HG02981 (cell line): ENCODE measurements around the gene HTR4.
A peak's percentile ranks its signal among the peaks of the same experiment; 100 is the strongest.
"Not testable (repeated sequence)": the region's sequence is repeated elsewhere in the genome, so short reads cannot be mapped to it uniquely, and the experiment has no call there.

Experiments used
- ATAC-seq: cut with Tn5 transposase; IDR thresholded peaks from one replicate; pipeline ENCODE4 v1.9.1; 2021; ENCODE audit warnings: mild to moderate bottlenecking, moderate library complexity; ENCODE audit not compliant: unreplicated experiment

The HTR4 gene

DNA sequence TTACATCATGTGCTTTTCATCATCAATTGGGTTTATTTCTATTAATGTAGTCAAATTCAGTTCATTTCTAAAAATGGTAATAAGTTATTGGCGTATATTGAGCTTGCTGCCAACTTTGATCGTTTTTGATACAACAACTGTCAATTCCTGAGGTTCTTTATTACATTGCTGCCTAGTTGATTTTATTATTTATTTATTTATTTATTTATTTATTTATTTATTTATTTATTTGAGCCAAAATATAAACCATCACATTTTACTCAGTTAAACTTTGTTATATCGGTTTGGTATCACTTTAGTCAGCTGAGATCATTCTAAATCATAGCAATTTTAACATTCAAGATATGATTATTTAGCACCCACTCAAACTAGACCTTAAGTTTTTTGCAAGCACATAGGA, 170.6 kb downstream of the HTR4 start:
- ATAC-seq = no peak

DNA sequence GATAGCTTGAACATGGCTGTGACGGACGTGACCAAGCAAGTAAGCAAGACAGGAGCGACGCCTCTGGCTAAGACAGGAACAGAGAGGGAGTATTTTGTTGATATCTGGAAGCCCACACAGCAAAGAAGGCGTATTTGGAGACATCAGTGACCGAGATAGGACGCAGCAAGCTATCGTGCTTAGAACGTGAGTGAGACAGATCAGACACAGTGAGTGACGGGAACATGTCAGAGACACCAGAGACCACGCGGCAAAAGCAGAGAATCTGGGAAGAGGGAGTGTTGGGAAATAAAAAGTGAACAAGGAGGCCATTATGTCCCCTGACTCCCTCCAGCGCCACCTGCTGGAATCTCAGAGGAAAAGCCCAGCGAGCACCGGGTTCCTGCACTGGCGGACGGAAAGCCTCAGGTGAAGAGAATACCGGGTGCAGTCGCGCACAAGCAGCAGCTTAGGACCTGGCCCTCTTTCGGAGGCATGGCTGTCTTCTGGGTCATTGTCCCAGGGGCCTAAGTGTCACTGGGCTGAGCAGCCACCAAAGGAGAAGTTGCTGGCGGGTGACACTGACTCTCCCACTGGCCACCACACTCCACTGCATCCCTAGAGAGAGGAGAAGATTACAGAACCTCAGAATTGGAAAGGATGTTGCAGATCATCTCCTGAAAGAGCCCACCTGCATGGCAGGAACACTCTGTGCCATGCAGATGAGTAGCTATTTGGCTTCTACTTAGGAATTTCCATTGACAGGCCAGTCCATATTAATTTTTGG, 171.4 kb downstream of the HTR4 start:
- ATAC-seq = peak; percentile 84

DNA sequence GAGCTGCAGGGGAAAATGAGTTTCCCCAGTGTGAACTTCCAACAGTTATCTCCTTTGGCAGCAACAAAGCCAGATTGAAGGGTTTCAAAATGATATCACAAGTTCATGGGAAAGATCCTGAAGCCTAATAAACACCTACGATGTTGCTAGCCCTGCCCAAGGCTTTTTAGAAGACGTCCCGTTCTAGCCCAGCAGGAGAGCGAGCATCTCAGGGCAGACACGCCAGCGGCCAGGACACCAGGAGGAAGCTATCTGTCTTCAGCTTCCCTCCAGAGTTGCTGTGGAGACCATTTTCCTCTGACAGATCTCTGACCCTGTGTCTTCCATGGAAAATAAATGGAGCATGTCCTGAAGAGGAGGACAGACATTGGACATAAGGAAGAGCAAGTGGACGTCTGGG, 172.1 kb downstream of the HTR4 start:
- ATAC-seq = no peak

DNA sequence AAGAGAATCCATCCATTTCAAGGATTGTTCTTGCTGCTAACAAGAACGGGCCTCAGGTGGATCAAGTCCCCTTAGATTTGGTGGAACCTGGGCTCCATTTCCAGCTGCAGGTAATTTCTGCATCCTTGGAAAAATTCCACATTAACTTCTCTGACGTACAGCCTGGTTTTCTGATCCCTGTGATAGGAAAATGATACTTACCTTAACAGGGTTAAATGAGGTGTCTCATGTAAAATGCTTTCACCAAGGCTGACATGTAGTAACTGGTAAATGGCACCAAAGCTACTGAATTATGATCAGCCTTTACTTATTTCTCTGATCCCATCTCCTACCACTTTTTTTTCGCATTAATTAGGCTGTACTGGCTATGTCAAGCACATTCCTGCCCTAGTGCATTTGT, 176.9 kb downstream of the HTR4 start:
- ATAC-seq = no peak

DNA sequence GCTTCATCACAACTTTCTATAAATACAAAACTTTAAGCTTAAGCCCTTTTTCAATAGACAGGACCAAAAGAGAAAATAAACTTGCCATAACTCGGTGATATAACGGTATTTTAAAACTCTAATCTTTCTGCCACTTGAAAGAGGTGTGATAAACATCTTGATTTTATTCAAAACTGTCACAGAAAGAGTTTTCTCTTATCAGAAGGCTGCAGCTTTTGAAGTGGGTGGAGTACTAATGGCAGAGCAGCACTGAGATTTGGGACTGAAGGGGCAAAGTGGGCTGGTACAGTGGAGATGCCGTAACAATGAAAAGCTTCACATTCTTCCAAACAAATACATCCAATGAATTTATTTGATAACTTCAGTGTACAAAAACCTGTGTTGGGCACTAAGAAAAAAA, 178.0 kb downstream of the HTR4 start:
- ATAC-seq = no peak

DNA sequence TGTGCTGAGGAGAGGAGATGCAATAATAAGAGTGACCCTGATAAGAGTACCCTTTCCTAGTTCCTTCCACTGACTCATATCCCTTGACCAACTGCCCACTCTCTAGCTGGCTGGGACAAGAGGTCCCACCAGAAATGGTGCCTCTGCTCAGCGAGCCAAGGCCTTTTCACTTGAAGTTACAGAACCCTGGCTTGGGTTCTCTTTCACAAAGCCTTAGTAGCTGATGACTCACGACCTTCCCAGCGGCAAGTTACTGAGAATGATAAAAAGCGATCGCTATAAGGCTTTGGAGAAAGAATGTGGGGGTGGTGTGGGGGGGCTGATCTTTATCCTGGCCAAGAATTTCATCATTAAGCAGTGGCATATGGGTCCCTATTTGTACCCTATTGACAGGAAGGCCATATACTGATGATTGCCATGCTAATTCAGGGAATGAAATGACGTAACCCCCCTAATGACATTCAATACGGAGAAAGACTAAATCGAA, 180.3 kb downstream of the HTR4 start:
- ATAC-seq = no peak

DNA sequence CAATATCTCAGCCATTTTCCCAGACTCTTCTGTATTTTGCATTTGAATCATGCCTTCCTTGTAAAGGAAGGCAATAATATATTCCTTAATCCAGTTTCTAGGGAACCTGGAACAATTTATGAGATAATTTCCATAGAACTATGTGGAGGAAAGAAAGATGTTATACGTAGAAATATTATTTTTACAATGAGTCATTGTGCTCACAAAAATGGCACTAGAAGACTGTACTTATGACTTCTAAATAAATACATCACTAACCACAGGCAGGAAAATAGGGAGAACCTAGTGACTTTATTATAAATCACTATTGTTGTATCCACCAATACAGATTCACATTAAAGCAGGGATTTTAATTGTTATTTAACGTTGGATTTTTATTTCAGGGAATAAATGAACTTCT, 182.9 kb downstream of the HTR4 start:
- ATAC-seq = no peak

DNA sequence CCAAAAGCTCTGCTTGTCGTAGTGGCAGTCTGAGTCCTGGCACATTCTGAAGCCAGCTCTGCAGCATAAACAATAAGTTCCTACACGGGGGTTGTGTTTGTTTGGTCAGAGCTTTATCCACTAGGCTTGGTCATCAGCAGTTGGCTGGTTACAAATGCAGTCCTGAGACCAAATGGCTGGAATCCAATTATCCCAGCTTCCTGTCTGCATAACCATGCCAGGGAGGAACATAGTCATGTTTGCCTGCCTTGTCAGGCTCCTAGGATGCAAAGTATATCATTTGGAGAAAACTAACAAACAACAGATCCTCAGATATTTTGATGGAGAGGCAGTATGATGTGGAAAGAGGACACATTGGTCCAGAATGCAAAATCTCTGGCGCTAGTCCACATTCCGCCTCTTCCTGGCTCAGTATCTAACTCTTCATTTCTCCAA, 184.8 kb downstream of the HTR4 start:
- ATAC-seq = no peak

DNA sequence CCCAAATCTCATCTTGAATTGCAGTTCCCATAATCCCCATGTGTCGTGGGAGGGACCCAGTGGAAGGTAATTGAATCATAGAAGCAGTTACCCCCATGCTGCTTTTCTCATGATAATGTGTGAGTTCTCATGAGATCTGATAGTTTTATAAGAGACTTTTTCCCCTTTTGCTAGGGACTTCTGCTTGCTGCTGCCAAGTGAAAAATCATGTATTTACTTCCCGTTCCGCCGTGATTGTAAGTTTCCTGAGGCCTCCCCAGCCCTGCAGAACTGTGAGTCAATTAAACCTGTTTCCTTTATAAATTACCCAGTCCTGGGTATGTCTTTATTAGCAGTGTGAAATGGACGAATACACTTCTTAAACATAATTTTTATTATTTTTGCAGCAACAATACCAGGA, 185.6 kb downstream of the HTR4 start:
- ATAC-seq = not testable (repeated sequence)

DNA sequence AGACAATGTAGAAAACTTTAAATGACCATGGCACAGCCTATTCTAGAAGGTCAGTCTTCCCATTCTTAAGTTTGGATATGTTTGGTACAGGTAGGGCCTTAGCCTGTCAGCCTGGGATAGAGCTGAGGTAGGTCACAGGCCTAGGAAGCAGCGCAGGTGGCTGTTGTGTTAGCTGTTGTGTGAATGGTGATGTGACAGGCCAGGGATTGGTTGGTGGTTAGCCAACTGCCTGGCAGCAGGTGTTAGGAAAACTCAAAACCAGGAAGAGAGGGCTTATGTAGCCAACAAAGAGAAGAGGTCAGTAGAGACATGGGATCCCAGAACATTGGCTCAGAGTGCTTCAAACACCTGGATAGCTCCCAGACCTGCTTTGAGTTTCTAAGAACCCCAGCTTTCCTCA, 186.4 kb downstream of the HTR4 start:
- no peak for ATAC-seq

DNA sequence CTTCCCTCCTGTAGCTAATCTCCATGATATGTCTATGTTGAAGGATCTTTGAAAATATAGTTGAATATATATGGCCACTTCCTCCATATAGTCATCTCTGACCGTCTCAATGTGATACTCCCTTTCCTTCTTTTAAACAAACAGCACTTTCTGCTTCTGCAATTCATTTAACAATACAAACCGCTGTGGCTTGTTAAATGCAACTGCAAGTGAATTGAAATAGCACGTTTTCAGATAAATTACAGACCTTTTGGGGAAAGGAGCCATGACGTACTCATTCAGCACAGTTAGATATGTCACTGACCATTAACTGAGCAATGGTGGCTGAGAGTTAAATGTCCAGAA, 188.1 kb downstream of the HTR4 start:
- no peak for ATAC-seq

DNA sequence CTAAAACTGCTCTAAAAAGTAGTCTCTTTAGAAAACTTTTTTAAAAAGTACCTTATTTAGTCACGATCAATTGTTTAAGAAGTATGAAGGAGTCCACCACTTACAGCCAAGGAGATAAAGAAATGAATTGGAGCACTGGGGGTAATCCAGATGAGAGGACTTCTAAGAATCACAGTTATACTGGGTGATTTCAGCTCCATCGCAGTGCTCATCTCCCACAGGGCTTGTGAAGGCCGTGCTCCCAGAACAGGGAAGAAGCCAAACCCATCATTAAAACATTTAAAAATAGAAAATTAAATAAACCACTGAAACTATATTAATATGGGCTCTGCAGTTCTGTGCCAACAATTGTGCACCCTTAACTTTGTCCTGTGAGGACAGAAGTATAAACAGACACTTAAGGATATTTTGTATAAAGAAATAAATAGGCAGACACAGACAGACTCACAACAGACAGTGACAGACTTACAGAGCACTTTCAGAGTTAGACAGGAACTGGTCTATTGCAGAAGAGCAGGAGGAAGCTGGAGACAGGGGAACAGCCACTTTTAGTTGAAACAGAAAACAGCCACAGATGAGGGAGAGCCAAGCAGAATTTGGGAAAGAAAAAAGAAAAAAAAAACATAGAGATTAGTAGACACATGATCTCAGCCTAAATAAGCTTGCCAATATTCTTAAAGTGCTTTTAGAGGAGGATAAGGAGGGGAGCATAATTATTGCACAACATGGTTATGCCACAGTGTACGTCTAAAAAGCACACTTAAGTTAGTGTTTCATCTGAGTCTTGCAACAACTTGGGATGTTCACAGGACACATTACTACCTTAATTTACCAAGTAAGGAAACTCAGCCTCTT, 188.7 kb downstream of the HTR4 start:
- ATAC-seq = no peak

DNA sequence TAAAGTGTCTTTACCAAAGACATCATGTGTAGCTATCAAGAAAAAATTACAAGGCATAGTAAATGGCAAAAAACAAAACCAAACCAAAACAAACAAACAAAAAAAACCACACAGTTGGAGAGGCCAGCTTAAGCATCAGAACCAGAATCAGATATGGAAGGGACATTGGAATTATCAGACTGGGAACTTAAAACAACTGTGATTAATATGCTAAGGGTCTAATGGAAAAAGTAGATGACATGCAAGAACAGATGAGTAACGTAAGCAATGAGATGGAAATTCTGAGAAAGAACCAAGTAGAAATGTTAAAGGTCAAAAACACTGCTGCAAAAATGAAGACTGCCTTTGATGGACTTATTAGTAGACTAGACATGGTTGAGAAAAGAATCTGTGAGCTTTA, 194.7 kb downstream of the HTR4 start:
- ATAC-seq = no peak

DNA sequence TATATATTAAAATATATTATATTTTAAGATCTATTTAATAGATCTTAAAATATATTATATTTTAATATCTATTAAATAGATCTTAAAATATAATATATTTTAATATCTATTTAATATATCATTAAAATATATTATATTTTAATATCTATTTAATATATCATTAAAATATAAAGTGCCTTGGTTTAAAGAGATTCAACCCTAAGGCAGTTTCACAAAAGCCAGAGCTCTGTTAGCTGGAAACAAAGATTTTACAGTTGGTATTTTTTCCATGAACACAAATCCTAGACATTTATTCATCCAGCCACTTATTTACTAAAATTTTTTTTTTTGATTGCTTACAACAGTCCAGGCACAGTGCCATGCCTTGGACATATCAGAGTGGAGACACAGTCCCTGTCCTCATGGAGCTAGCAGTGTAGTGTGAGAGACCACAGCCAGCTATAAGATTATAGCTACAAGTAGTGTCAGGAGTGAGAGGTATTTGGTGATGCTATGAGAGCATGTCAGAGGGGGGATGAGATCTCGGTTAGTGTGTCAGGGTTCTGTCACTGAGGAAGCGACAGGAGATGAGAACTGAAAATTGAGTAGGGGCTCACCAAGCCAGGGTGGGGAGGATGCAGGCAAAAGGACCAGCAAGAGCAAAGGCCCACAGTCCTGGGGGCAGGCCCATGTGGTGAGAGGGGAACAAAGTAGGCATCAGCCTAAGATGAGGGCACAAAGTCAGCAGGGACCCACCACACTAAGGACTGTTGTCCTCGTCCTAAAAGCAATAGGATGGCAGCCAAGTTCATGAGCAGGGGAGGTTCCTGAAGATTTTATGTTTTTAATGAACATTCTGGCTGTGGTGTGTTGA, 196.1 kb downstream of the HTR4 start:
- ATAC-seq = no peak

DNA sequence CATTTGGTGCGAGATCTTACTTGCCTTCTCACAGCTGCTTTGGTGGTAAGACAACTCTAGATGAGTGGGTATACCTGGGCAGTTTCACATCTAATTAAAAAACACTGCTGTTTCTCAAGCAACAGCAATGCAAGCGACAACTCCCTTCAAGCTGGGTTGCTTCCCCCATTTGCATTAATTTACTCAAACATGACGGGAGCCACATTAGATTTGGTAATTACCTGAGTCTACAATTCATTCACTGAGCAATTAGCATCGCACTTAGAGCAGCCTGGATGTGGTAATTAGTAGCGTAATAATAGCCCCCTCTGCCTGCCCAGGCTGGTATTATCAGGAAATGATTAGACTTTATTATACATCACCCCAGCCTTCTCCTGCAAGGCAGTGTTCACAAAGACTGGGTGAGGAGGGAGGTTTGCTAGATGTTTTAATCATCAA, 197.1 kb downstream of the HTR4 start:
- ATAC-seq = peak; percentile 78

DNA sequence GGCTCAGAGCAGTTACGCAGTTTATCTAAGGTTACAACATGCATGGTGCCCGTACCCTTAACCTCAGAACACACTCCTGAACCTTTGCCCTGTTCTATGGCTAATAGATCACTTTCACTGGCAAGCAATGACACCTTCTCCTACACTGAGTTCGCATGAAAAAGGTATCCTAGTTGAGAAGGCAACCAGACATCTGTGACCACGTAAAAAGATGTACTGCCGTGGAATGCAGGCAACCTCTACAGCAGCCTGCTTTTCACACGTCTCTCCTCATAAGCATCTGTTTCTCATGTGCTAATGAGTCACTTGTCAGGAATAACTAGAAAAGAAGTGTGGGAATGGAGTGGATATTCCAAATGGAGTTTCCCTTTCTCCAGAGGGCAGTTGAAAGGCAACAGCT, 199.1 kb downstream of the HTR4 start:
- ATAC-seq = no peak

DNA sequence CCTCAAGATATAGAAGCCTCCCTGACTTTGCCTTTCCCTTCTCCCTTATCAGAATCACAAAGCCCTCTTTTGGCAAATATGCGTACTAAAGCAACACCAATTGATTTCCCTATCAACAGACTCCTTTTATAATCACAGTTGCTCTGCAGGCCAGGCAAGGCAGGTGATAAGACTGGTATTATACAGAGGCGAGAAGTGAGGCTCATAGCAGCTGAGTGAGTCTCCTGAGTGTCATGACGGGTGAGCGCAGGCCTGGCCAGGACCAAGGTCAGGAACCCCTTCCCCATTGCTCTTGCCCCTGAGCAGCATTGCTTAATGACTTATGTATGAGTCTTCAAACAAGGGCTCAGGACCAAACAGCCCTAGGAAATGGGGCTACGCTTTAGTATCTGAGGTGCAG, 199.8 kb downstream of the HTR4 start:
- no peak for ATAC-seq

DNA sequence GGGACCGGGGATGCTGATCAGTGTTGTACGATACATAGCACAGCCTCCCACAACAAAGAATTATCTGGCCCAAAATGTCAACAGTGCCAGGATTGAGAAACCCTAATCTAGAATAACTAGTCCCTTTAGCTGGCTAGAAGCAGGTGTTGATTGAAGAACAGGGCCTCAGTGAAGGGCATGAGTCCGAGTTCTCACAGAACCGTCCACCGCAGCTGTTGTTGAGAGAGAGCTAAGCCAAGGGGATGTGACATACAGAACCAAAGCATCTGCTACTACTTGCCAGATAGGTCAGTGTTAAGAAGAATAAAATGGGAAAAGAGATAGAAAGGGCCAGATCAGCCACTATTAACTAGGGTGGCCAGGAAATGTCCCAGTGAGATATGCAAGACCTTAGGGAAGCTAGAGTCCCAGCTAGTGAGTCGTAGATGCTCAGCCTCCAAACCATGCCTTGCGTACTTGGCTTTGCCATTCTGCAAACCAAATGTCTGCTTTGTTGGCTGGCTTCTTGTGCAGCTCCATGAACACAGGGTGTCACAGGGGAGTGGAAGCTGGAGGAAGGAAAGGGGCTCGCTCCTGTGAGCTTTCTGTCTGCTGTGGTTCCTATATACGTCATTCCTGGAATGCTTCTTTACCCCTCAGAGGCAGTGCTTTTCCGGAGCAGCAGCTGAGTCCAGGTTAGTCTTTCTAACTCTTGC, 201.7 kb downstream of the HTR4 start:
- no peak for ATAC-seq

DNA sequence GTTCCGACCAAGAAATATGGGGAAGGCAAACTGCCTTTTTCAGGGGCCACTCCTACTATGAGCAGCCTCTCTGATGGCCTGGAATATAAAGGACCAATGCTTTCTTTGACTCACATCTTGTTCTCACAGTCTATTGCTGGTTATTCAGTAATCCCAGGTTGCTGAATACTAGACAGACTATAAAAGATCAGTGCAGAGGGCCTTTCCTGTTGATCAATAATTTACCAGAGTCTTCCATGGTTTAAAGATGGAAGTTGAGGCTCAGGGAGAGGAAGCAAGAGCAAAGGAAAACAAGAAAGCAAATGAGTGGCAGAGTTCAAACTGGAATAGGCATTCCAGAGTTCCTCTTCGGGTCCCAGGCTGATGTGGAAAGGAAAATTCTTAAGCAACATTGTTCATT, 207.7 kb downstream of the HTR4 start:
- no peak for ATAC-seq

DNA sequence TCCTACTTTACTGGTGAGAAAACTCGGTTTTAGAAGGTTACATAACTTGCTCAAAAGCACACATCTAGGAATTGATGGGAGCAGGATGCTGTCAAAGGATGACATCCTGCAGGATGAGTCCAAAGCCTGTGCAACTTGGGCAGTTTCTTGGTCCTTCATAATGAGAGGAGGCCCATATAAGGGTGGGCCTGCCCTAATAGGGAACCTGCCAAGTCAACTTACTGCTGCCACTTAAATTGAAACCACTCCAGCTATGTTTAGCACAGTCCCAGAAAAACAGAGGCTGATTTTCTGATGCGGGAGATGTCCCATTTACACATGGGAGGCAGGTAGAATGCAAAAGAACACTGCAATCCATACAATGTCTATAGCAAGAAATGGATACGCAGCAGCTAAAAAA, 208.7 kb downstream of the HTR4 start:
- no peak for ATAC-seq

DNA sequence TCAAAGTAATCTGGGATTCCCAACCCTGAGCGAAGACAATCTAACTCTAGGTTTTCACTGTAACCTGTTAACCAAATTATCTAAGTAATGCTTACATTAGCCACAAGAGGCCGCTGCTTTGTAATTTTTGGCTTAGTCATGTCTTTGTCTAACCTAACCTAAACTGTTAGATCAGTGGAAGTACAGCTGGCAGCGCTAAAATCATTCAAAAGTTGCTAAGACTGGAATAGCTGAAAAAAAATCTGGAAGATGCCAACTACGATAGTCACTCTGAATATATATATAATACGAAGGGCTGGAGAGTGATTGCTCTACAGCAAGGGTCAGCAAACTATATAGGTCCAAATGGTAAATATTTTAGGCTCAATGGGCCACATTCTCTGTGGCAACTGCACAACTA, 210.3 kb downstream of the HTR4 start:
- peak; percentile 90 for ATAC-seq
